ENCODE measurements around the gene LARP4.

DNA sequence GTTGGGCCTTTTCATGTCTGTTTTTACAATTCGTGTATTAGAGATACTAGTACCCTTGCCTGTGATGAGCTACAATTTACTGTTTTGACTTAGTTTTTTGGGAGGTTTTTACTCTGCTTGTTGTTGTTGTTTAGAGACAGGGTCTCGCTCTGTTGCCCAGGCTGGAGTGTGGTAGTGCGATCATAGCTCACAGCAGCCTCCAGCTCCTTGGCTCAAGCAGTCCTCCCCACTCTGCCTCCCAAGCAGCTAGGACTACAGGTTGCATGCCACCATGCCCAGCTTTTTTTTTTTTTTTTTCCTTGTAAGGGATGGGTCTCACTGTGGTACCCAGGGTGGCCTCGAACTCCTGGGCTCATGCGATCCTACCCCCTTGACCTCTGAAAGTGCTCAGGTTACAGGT, 52.1 kb downstream of the LARP4 start:
- TF ChIP-seq POLR2A (IDR thresholded peaks at IDR 0.05; ENCODE audit: low read depth, low read length): no peak
- TF ChIP-seq, protein P1, sequence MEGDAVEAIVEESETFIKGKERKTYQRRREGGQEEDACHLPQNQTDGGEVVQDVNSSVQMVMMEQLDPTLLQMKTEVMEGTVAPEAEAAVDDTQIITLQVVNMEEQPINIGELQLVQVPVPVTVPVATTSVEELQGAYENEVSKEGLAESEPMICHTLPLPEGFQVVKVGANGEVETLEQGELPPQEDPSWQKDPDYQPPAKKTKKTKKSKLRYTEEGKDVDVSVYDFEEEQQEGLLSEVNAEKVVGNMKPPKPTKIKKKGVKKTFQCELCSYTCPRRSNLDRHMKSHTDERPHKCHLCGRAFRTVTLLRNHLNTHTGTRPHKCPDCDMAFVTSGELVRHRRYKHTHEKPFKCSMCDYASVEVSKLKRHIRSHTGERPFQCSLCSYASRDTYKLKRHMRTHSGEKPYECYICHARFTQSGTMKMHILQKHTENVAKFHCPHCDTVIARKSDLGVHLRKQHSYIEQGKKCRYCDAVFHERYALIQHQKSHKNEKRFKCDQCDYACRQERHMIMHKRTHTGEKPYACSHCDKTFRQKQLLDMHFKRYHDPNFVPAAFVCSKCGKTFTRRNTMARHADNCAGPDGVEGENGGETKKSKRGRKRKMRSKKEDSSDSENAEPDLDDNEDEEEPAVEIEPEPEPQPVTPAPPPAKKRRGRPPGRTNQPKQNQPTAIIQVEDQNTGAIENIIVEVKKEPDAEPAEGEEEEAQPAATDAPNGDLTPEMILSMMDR (conservative IDR thresholded peaks at IDR 0.05; ENCODE audit: low read depth, low read length): no peak
- TF ChIP-seq RAD21 (IDR thresholded peaks at IDR 0.05; ENCODE audit: low read length): no peak
- no peak for TF ChIP-seq RCOR1 (IDR thresholded peaks at IDR 0.05; ENCODE audit: insufficient replicate concordance, low read length)
- TF ChIP-seq MAFK (IDR thresholded peaks at IDR 0.05; ENCODE audit: low read depth, low read length): no peak
- TF ChIP-seq RFX5 (IDR thresholded peaks at IDR 0.05; ENCODE audit: low read depth, low read length): no peak
- TF ChIP-seq, protein P2, sequence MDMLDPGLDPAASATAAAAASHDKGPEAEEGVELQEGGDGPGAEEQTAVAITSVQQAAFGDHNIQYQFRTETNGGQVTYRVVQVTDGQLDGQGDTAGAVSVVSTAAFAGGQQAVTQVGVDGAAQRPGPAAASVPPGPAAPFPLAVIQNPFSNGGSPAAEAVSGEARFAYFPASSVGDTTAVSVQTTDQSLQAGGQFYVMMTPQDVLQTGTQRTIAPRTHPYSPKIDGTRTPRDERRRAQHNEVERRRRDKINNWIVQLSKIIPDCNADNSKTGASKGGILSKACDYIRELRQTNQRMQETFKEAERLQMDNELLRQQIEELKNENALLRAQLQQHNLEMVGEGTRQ (IDR thresholded peaks at IDR 0.05; ENCODE audit: low read depth, low read length): no peak

Data from IMR-90 (cell line).